Endothelial cell of umbilical vein (primary cell): ENCODE data around the gene GPR87. TPM values are rescaled to one million over a fixed set of nuclear protein-coding genes. Genes with fewer than 3 reads are reported as not detected.

Experiments used
- BruUV-seq: library from RNA; stranded (reverse); fragments of 400-500 nt; replicated peaks from 2 replicates; lab custom pipeline; 2021; lab: Mats Ljungman, UMichigan
- CTCF ChIA-PET: fragments of 300-600, 350-600 bp; sonication (Branson Sonifier 250); formaldehyde crosslinking; loops from one replicate; lab custom pipeline; 2021; ENCODE audit warnings: antibody characterized with exemption, inconsistent platforms; lab: Charles Lee
- POLR2A ChIA-PET: fragments of 300-600, 350-600 bp; sonication (Branson Sonifier 250); formaldehyde crosslinking; loops from one replicate; lab custom pipeline; 2021; ENCODE audit warnings: antibody characterized with exemption, inconsistent platforms; lab: Charles Lee
- DNase-seq: peaks from one replicate; pipeline ENCODE4 v3.0.0-alpha.2; 2011; ENCODE audit warnings: low read depth, low spot score
- FAIRE-seq: peaks from 2 replicates; lab custom pipeline; 2011; peaks lifted over from hg19 to GRCh38; lab: Jason Lieb, UNC
- H2AFZ ChIP-seq: 2 replicates; pipeline ENCODE4 v1.6.0; 2012; ENCODE audit warnings: low read depth, low read length, control low read depth, inconsistent platforms
- H3K27ac ChIP-seq: 2 replicates; pipeline ENCODE4 v1.5.1; 2011; ENCODE audit warnings: low read depth, mild to moderate bottlenecking, control low read depth, low read length, moderate library complexity; ENCODE audit not compliant: insufficient read depth
- H3K27me3 ChIP-seq, 2 experiments: 2 replicates each; pipeline versions ENCODE4 v1.6.0 to v1.6.1; 2011; ENCODE audit warnings: low read length in 2 of 2, mixed read lengths in 1 of 2; ENCODE audit not compliant: control insufficient read depth in 2 of 2, insufficient read depth in 2 of 2
- H3K36me3 ChIP-seq, 2 experiments: 2 replicates in 1 of 2; 3 replicates in 1 of 2; pipeline ENCODE4 v1.5.1; 2011; ENCODE audit warnings: low read length in 2 of 2, mild to moderate bottlenecking in 1 of 2, moderate library complexity in 1 of 2; ENCODE audit not compliant: control insufficient read depth in 2 of 2, insufficient read depth in 2 of 2; ENCODE audit errors: extremely low read depth in 1 of 2
- H3K4me1 ChIP-seq: 3 replicates; pipeline ENCODE4 v1.5.1; 2011; ENCODE audit warnings: mild to moderate bottlenecking, low read length; ENCODE audit not compliant: control insufficient read depth, insufficient read depth; ENCODE audit errors: extremely low read depth
- H3K4me2 ChIP-seq: 2 replicates; pipeline ENCODE4 v1.6.1; 2011; ENCODE audit warnings: low read length, control low read depth, mixed read lengths; ENCODE audit not compliant: insufficient read depth
- H3K4me3 ChIP-seq, 3 experiments: fragments of 200-600 bp in 1 of 3; sonication (generic), shearing (Covaris generic) in 1 of 3; replicated peaks in 1 of 3; 2 replicates each; pipeline ENCODE4 v1.5.1; 2011 to 2016; ENCODE audit warnings: control low read depth in 3 of 3, low read length in 3 of 3, mild to moderate bottlenecking in 2 of 3, inconsistent platforms in 1 of 3, low read depth in 1 of 3, moderate library complexity in 1 of 3; ENCODE audit not compliant: insufficient read depth in 1 of 3
- H3K79me2 ChIP-seq: 2 replicates; pipeline ENCODE4 v1.6.0; 2012; ENCODE audit warnings: low read length, inconsistent platforms; ENCODE audit not compliant: control insufficient read depth, insufficient read depth
- H3K9ac ChIP-seq: replicated peaks from 2 replicates; pipeline ENCODE3; 2011; ENCODE audit warnings: low read length, control low read depth; ENCODE audit not compliant: insufficient read depth; ENCODE audit errors: extremely low read depth
- H3K9me1 ChIP-seq: replicated peaks from 3 replicates; pipeline ENCODE4 v1.6.0; 2011; ENCODE audit warnings: mild to moderate bottlenecking, low read length; ENCODE audit not compliant: control insufficient read depth, insufficient read depth; ENCODE audit errors: extremely low read depth
- H3K9me3 ChIP-seq: replicated peaks from 2 replicates; pipeline ENCODE4 v1.5.1; 2012; ENCODE audit warnings: low read length, inconsistent platforms; ENCODE audit not compliant: control insufficient read depth, insufficient read depth
- H4K20me1 ChIP-seq: replicated peaks from 2 replicates; pipeline ENCODE3; 2011; ENCODE audit warnings: mild to moderate bottlenecking, low read length; ENCODE audit not compliant: control insufficient read depth, insufficient read depth; ENCODE audit errors: extremely low read depth
- CTCF ChIP-seq, 2 donors: IDR thresholded peaks; 1 replicate in 1 of 2; 2 replicates in 1 of 2; pipeline ENCODE4 v1.5.1; 2011; ENCODE audit warnings: low read length in 2 of 2, mild to moderate bottlenecking in 2 of 2, moderate library complexity in 2 of 2, control low read depth in 1 of 2, inconsistent platforms in 1 of 2, low read depth in 1 of 2; ENCODE audit not compliant: insufficient read depth in 1 of 2; ENCODE audit errors: extremely low read depth in 1 of 2
- EZH2 ChIP-seq: IDR thresholded peaks from 2 replicates; pipeline ENCODE4 v1.6.1; 2012; ENCODE audit warnings: borderline replicate concordance, low read depth, mild to moderate bottlenecking, moderate library complexity, low read length, inconsistent platforms; ENCODE audit not compliant: severe bottlenecking
- FOS ChIP-seq: IDR thresholded peaks from 2 replicates; pipeline ENCODE4 v1.6.1; 2011; ENCODE audit warnings: mild to moderate bottlenecking, low read length, moderate library complexity, borderline replicate concordance; ENCODE audit not compliant: insufficient read depth
- GATA2 ChIP-seq: IDR thresholded peaks from 2 replicates; pipeline ENCODE4 v1.7.0; 2011; ENCODE audit warnings: low read depth, mild to moderate bottlenecking, moderate library complexity, mixed read lengths, low read length; ENCODE audit not compliant: insufficient read length, insufficient read depth
- JUN ChIP-seq: IDR thresholded peaks from 2 replicates; pipeline ENCODE4 v1.6.1; 2011; ENCODE audit warnings: borderline replicate concordance, low read depth; ENCODE audit not compliant: insufficient read length, insufficient read depth
- MAX ChIP-seq: IDR thresholded peaks from 2 replicates; pipeline ENCODE4 v1.6.1; 2011; ENCODE audit not compliant: insufficient read depth, insufficient read length
- MYC ChIP-seq: IDR thresholded peaks from one replicate; pipeline ENCODE4 v1.6.1; 2011; ENCODE audit warnings: mild to moderate bottlenecking, low read depth, low read length
- POLR2A ChIP-seq: IDR thresholded peaks from 2 replicates; pipeline ENCODE4 v1.6.1; 2012; ENCODE audit warnings: low read depth, mild to moderate bottlenecking, control low read depth, low read length
- POLR2AphosphoS5 ChIP-seq: IDR thresholded peaks from 2 replicates; pipeline ENCODE4 v1.6.1; 2012; ENCODE audit warnings: low read depth, mild to moderate bottlenecking, control low read depth, low read length, moderate library complexity; ENCODE audit not compliant: insufficient read depth
- dilution Hi-C: fragments of 300-500 bp; cut with MboI; formaldehyde crosslinking; loops from one replicate; pipeline ENCODE4 v1.15.0; 2019; ENCODE audit warnings: low sequenced_read_pairs; ENCODE audit not compliant: extremely low pct_ligation_motif_present
- intact Hi-C: fragments of 100-400 bp; cut with micrococcal nuclease; formaldehyde crosslinking; loops from one replicate; pipeline ENCODE4 v1.10.0; 2022
- polyA plus RNA-seq, 4 experiments: library from polyadenylated mRNA; depleted of rRNA in 3 of 4; stranded (reverse) in 3 of 4; unstranded in 1 of 4; fragments of >200 nt; gene quantifications; 2 replicates each; pipeline versions ENCODE4 v1.2.1 to v1.2.3, GENCODE V29; 2011 to 2012; ENCODE audit warnings: missing spikeins in 1 of 4
- total RNA-seq: library from RNA; stranded (reverse); gene quantifications from 2 replicates; pipeline ENCODE4 v1.2.3, GENCODE V29; 2021

Gene GPR87
- total and polyA plus RNA-seq, 2 donors (not counting 3 experiments of a cell fraction or from before 2014, with no cell fraction given): not detected

- Histone ChIP-seq H3K4me1 (no peaks in the 10 kb centered on the region), H4K20me1 (no peaks in the 10 kb centered on the region), H3K9me3 (no peaks in the 10 kb centered on the region), H3K36me3 (no peaks in the 10 kb centered on the region), H3K27me3 (peaks cover 3 to 19% of the 10 kb centered on the region in 2 experiments), H3K9me1 (no peaks in the 10 kb centered on the region), H2AFZ (no peak overlapping the region), H3K27ac (no peak overlapping the region), H3K79me2 (no peaks in the 10 kb centered on the region), H3K9ac (no peak overlapping the region), H3K4me3 (no peak overlapping the region), H3K4me2 (no peak overlapping the region)
- FAIRE-seq (no peak), DNase-seq (no peak)
- TF ChIP-seq JUN: no peak
- TF ChIP-seq EZH2: no peak
- no peak for TF ChIP-seq POLR2A
- no peak for TF ChIP-seq CTCF (IDR thresholded peaks at IDR 0.05; ENCODE audit: extremely low read depth in 1 of 2, insufficient read depth in 1 of 2, low read depth in 1 of 2, low read length in 2 of 2)
- TF ChIP-seq MYC: no peak
- no peak for TF ChIP-seq MAX
- no peak for TF ChIP-seq POLR2AphosphoS5
- no peak for TF ChIP-seq FOS
- no peak for TF ChIP-seq GATA2
- POLR2A ChIA-PET: no interaction called here
- intact Hi-C loops (no loop called here), dilution Hi-C loops (no loop called here)
- CTCF ChIA-PET: no interaction called here
- no TSS peak for BruUV-seq
Observed at GRCh38 chr3:151296226-151296625, 20.4 kb downstream of the GPR87 start.
